Omental fat pad (tissue), 4 donors: ENCODE results near the gene TMEM117. TPM values are rescaled to one million over a fixed set of nuclear protein-coding genes. Genes with fewer than 3 reads are reported as not detected.

ENCODE experiments used
- ATAC-seq: fragments of 150-250 bp; one replicate; pipeline ENCODE4 v1.9.1; 2016; ENCODE audit warnings: mild to moderate bottlenecking, moderate library complexity; ENCODE audit not compliant: low FRiP score
- DNase-seq: peaks from one replicate; pipeline ENCODE4 v3.0.0-alpha.2; 2019; ENCODE audit warnings: low spot score
- CTCF ChIP-seq, 3 donors: fragments of 450-650 bp; IDR thresholded peaks; one replicate each; pipeline ENCODE4 v1.5.1; 2016 to 2017; ENCODE audit warnings: antibody characterized with exemption in 3 of 3, mild to moderate bottlenecking in 3 of 3, moderate library complexity in 2 of 3
- total RNA-seq, 4 donors: library from RNA; depleted of rRNA; stranded (reverse); fragments of >200 nt; gene quantifications; one replicate each; pipeline ENCODE4 v1.1.0, GENCODE V29; 2016

Gene TMEM117
- total RNA-seq, 4 donors from 2014 or later = 7.5 to 13.1 (median 8.2) TPM

DNA sequence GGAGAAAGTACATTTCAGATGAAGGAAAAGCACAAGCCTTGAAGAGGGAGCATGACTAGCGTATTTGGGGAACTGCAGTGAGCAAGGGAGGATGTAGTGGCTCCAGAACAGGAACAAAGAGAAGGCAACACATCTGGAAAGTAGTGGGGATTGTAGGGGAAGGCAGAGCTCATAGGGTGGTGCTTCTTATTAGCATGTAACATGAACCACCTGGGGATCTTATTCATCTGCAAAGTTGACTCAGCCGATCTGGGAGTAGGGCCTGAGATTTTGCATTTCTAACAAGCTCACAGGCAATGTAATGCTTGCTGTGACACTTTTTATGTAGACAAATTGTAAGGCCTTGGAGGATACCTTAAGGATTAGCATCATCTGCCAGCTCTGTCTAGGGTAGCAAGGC is 592.9 kb downstream of the TMEM117 start:
- TF ChIP-seq CTCF (IDR thresholded peaks at IDR 0.05) = no peak
- ATAC-seq = no peak

GRCh38 chr12:44431647-44432343 is 595.9 kb downstream of the TMEM117 start:
- ATAC-seq (no peak), DNase-seq (no peak)
- TF ChIP-seq CTCF (IDR thresholded peaks at IDR 0.05) = no peak

More for the DNA sequence above, 592.9 kb downstream of the TMEM117 start:
- no peak for DNase-seq

- ATAC-seq = no peak
- no peak for TF ChIP-seq CTCF (IDR thresholded peaks at IDR 0.05)
- no peak for DNase-seq
Observed at GRCh38 chr12:44433659-44434058, 597.8 kb downstream of the TMEM117 start.

DNA sequence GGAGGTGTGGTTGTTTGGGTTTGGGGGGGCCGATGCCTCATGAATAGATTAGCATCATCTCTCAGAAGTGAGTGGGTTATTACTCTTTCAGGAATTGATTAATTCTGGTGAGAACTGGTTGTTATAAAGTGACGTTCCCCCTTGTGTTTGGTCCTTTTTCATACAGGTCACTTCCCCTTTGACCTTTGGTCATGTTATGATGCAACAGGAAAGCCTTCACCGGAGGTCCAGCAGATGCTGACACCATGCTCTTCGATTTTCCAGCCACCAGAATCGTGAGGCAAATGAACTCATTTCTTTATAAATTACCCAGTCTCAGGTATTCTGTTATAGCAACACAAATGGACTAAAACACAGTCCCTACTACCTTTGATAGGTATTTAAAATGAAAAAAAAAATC is 600.9 kb downstream of the TMEM117 start:
- no peak for TF ChIP-seq CTCF (IDR thresholded peaks at IDR 0.05)
- DNase-seq = no peak
- no peak for ATAC-seq

Other genes starting within 250 kb of the TMEM117 start
- gene PUS7L, start 77.3 kb upstream of the TMEM117 start, total RNA-seq = 1 to 10 TPM; 6.8 to 9.8 (median 7.9) TPM
- gene IRAK4, start 77.1 kb upstream of the TMEM117 start, total RNA-seq = 10 to 100 TPM; 17.9 to 41.9 (median 23.9) TPM
- 10 to 100 TPM; 66.3 to 80.1 (median 70.7) TPM for gene TWF1, start 29.8 kb upstream of the TMEM117 start, total RNA-seq